Measurements from ENCODE around the gene CALR3.

DNA sequence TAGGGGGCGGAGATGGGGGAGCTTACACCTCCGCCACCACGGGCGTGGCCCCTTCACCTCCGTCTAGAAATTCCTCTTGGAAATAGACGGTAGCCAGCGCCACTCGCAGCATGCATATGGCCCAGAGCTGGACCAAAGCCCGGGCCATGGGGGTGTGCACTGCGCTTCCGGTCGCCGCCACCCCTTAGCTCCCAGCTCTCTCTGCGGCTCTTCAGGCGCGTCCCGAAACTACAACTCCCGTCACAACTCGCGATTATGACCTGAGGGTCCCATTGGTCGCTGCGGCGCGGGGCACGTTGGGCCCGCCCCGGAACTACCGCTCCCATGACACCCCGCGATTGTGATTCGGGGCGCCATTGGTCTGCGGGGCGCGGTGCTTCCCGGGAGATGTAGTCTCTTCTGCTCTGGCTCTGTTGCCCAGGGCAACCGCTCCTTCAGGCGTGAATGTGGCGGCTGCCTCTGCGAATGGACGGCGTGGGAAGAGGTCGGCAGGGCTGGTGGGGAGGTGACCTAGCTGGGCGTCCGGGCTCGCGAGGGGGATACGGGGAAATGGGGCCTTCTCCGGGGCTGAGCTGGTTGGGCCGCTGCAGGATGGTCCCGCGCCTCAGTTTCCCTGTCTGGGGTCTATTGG, at the start of gene CALR3, which contains the start of gene C19orf44:
- TF ChIP-seq GATA2 (IDR thresholded peaks at IDR 0.05; ENCODE audit: low read depth, low read length): no peak
- no peak for TF ChIP-seq GATA3 (IDR thresholded peaks at IDR 0.05; ENCODE audit: low read depth, low read length)

Data from SH-SY5Y (cell line).